K562 (cell line): ENCODE data around the gene SLCO2A1. TPM values are rescaled to one million over a fixed set of nuclear protein-coding genes. Genes with fewer than 3 reads are reported as not detected.

ENCODE experiments used
- ATAC-seq: fragments of 200-7000 bp; cut with Tn5 transposase; 3 replicates; pipeline ENCODE4 v1.9.1; 2020; ENCODE audit warnings: moderate library complexity
- BruUV-seq: library from RNA; stranded (reverse); fragments of 400-500 nt; replicated peaks from 2 replicates; lab custom pipeline; 2021; lab: Mats Ljungman, UMichigan
- CTCF ChIA-PET: fragments of 300-600 bp; formaldehyde crosslinking; extraction: SDS; loops from one replicate; lab custom pipeline; 2021; ENCODE audit warnings: low intra/inter-chr PET ratio; lab: Yijun Ruan, JAX
- POLR2A ChIA-PET: fragments of 300-600, 350-650 bp; sonication (Branson Sonifier 250); formaldehyde crosslinking; extraction: SDS; loops from one replicate; lab custom pipeline; 2021; ENCODE audit warnings: antibody characterized with exemption, inconsistent platforms; lab: Yijun Ruan, JAX
- DNase-seq, 4 experiments: peaks; one replicate each; pipeline versions ENCODE4 v3.0.0 to v3.0.0-alpha.2; 2011 to 2018; ENCODE audit warnings: low spot score in 3 of 4, mixed read lengths in 3 of 4; ENCODE audit errors: extremely low read depth in 1 of 4
- FAIRE-seq: peaks from 2 replicates; lab custom pipeline; 2011; peaks lifted over from hg19 to GRCh38; lab: Jason Lieb, UNC
- H2AFZ ChIP-seq: 2 replicates; pipeline ENCODE4 v1.6.0; 2011; ENCODE audit warnings: low read depth, low read length, control low read depth, inconsistent platforms
- H3K27ac ChIP-seq: fragments of 200-600 bp; 3 replicates; pipeline ENCODE4 v1.8.0; 2011; ENCODE audit warnings: low read depth, mild to moderate bottlenecking, control low read depth, inconsistent platforms, low read length, moderate library complexity, mixed read lengths; ENCODE audit errors: extremely low read depth
- H3K27me3 ChIP-seq, 2 experiments: fragments of 300-600 bp in 1 of 2; 2 replicates in 1 of 2; 3 replicates in 1 of 2; pipeline versions ENCODE4 v1.6.0 to v1.8.0; 2011; ENCODE audit warnings: inconsistent platforms in 2 of 2, low read length in 2 of 2, mild to moderate bottlenecking in 1 of 2, mixed read lengths in 1 of 2, moderate library complexity in 1 of 2; ENCODE audit not compliant: control insufficient read depth in 2 of 2, insufficient read depth in 2 of 2
- H3K36me3 ChIP-seq: fragments of 300-600 bp; 3 replicates; pipeline ENCODE4 v1.8.0; 2011; ENCODE audit warnings: mild to moderate bottlenecking, low read length, inconsistent platforms; ENCODE audit not compliant: control insufficient read depth, insufficient read depth
- H3K4me1 ChIP-seq, 2 experiments: fragments of 200-600 bp in 1 of 2; replicated peaks in 1 of 2; 2 replicates in 1 of 2; 3 replicates in 1 of 2; pipeline versions ENCODE4 v1.5.1 to v1.8.0; 2011; ENCODE audit warnings: inconsistent platforms in 2 of 2, low read length in 2 of 2, mild to moderate bottlenecking in 1 of 2, mixed read lengths in 1 of 2, moderate library complexity in 1 of 2; ENCODE audit not compliant: control insufficient read depth in 2 of 2, insufficient read depth in 2 of 2
- H3K4me2 ChIP-seq: 2 replicates; pipeline ENCODE4 v1.6.1; 2011; ENCODE audit warnings: low read length, control low read depth, inconsistent platforms, mixed read lengths; ENCODE audit not compliant: insufficient read depth
- H3K4me3 ChIP-seq: fragments of 200-600 bp; sonication (generic), shearing (Covaris generic); 2 replicates; pipeline ENCODE4 v1.5.1; 2016; ENCODE audit warnings: control low read depth, inconsistent platforms
- H3K79me2 ChIP-seq: fragments of 200-600 bp; 3 replicates; pipeline ENCODE4 v1.8.0; 2011; ENCODE audit warnings: low read length, inconsistent platforms; ENCODE audit not compliant: control insufficient read depth, insufficient read depth
- H3K9ac ChIP-seq, 2 experiments: 2 replicates each; pipeline versions ENCODE4 v1.6.0 to v1.6.1; 2011; ENCODE audit warnings: low read depth in 2 of 2, low read length in 2 of 2, control low read depth in 1 of 2, inconsistent platforms in 1 of 2, mild to moderate bottlenecking in 1 of 2, mixed read lengths in 1 of 2; ENCODE audit not compliant: insufficient read depth in 1 of 2
- H3K9me1 ChIP-seq: one replicate; pipeline ENCODE4 v1.6.0; 2011; ENCODE audit warnings: inconsistent platforms, mild to moderate bottlenecking, low read length, moderate library complexity; ENCODE audit not compliant: control insufficient read depth, insufficient read depth
- H3K9me3 ChIP-seq: replicated peaks from 2 replicates; pipeline ENCODE4 v1.5.1; 2011; ENCODE audit warnings: low read depth, low read length, inconsistent platforms; ENCODE audit not compliant: control insufficient read depth, insufficient read depth
- H4K20me1 ChIP-seq: replicated peaks from 2 replicates; pipeline ENCODE4 v1.6.1; 2011; ENCODE audit warnings: low read length, inconsistent platforms, mixed read lengths; ENCODE audit not compliant: control insufficient read depth, insufficient read depth
- DDX20 ChIP-seq: fragments of 450-650 bp; IDR thresholded peaks from 2 replicates; pipeline ENCODE4 v1.6.1; 2016; ENCODE audit warnings: missing genetic modification characterization, low read depth, mild to moderate bottlenecking, missing compliant biosample characterization, moderate library complexity
- DNMT1 ChIP-seq: fragments of 450-650 bp; IDR thresholded peaks from 2 replicates; pipeline ENCODE4 v1.6.1; 2016; ENCODE audit warnings: antibody characterized with exemption, mild to moderate bottlenecking
- FOXA1 ChIP-seq: fragments of 450-650 bp; IDR thresholded peaks from 2 replicates; pipeline ENCODE4 v1.6.1; 2016; ENCODE audit warnings: mild to moderate bottlenecking, borderline replicate concordance
- GATAD2B ChIP-seq: fragments of 450-650 bp; IDR thresholded peaks from 2 replicates; pipeline ENCODE4 v1.6.1; 2017; ENCODE audit warnings: mild to moderate bottlenecking, borderline replicate concordance
- KLF1 ChIP-seq: fragments of 450-650 bp; IDR thresholded peaks from 2 replicates; pipeline ENCODE4 v1.6.1; 2016; ENCODE audit warnings: missing genetic modification characterization, missing compliant biosample characterization
- NFXL1 ChIP-seq: fragments of 450-650 bp; formaldehyde crosslinking; IDR thresholded peaks from 2 replicates; pipeline ENCODE4 v1.4.0; 2021; ENCODE audit warnings: mild to moderate bottlenecking
- PHF8 ChIP-seq: fragments of 200-600 bp; sonication (generic); IDR thresholded peaks from 2 replicates; pipeline ENCODE4 v1.6.1; 2012; ENCODE audit warnings: mixed run types, mild to moderate bottlenecking, inconsistent platforms, low read length, moderate library complexity, borderline replicate concordance
- POLR2G ChIP-seq: fragments of 200-400 bp; formaldehyde crosslinking; IDR thresholded peaks from 2 replicates; pipeline ENCODE4 v1.6.1; 2017; ENCODE audit warnings: low read depth, mild to moderate bottlenecking, antibody characterized with exemption, low read length, moderate library complexity
- RAD21 ChIP-seq, 2 experiments: fragments of 250-450 bp in 1 of 2; fragments of 450-650 bp in 1 of 2; sonication (Bioruptor Pico) in 1 of 2; formaldehyde crosslinking in 1 of 2; IDR thresholded peaks in 1 of 2; conservative IDR thresholded peaks in 1 of 2; 2 replicates each; pipeline versions ENCODE4 v1.4.0 to v1.8.0; 2020 to 2022; ENCODE audit warnings: mild to moderate bottlenecking in 2 of 2, moderate library complexity in 1 of 2
- RBFOX2 ChIP-seq: fragments of 200-400 bp; formaldehyde crosslinking; IDR thresholded peaks from 2 replicates; pipeline ENCODE4 v1.6.1; 2017; ENCODE audit warnings: low read depth, mild to moderate bottlenecking, low read length, moderate library complexity
- SIN3B ChIP-seq: fragments of 450-650 bp; IDR thresholded peaks from 2 replicates; pipeline ENCODE4 v1.6.1; 2017; ENCODE audit warnings: low read depth, mild to moderate bottlenecking, moderate library complexity
- SMAD4 ChIP-seq: fragments of 250-450 bp; sonication (Bioruptor Pico); conservative IDR thresholded peaks from 2 replicates; pipeline ENCODE4 v1.8.0; 2021; ENCODE audit warnings: inconsistent platforms, mild to moderate bottlenecking, moderate library complexity
- SRF ChIP-seq, 2 experiments: fragments of 250-450, 450-650 bp in 1 of 2; sonication (Bioruptor Pico) in 1 of 2; sonication (generic) in 1 of 2; formaldehyde crosslinking; IDR thresholded peaks; 2 replicates each; pipeline versions ENCODE4 v1.5.0 to v1.5.1; 2020 to 2022; ENCODE audit warnings: mild to moderate bottlenecking in 1 of 2, missing genetic modification reagents in 1 of 2
- ZBTB7A ChIP-seq: IDR thresholded peaks from 2 replicates; pipeline ENCODE4 v1.6.1; 2011; ENCODE audit warnings: low read depth, mild to moderate bottlenecking, low read length, moderate library complexity, borderline replicate concordance; ENCODE audit not compliant: control insufficient read depth
- ZFX ChIP-seq: sonication (generic); formaldehyde crosslinking; IDR thresholded peaks from 2 replicates; pipeline ENCODE4 v1.8.0; 2022; ENCODE audit warnings: mild to moderate bottlenecking, missing genetic modification reagents, moderate library complexity
- WGBS: fragments of 100-300 bp; shearing (Covaris generic); methylation state at CpG from one replicate; pipeline ENCODE4 v1.1.6; 2016; ENCODE audit warnings: low coverage, mixed read lengths; ENCODE audit not compliant: insufficient coverage; ENCODE audit errors: missing lambda C conversion rate; 5-methylcytosine and 5-hydroxymethylcytosine counted together
- in situ Hi-C: fragments of 300-500 bp; cut with MboI; formaldehyde crosslinking; loops from 4 replicates; pipeline ENCODE4 v1.15.0; 2018; ENCODE audit warnings: inconsistent platforms, mixed read lengths
- intact Hi-C: fragments of 100-400 bp; cut with micrococcal nuclease; formaldehyde crosslinking; loops from 2 replicates; pipeline ENCODE4 v1.14.2; 2022
- polyA plus RNA-seq, 8 experiments: library from polyadenylated mRNA; depleted of rRNA in 4 of 8; stranded (reverse) in 5 of 8; unstranded in 3 of 8; fragments of >200 nt; fragmentation: Nextera tagmentation in 2 of 8; fragmentation: Illumina TruSeq in 1 of 8; extraction: Ambion mirVana in 2 of 8; extraction: Trizol in 1 of 8; gene quantifications; 2 replicates each; pipeline versions ENCODE4 v1.2.1 to v1.2.3, GENCODE V29; 2011 to 2014; ENCODE audit warnings: inconsistent platforms in 1 of 8, missing spikeins in 1 of 8
- total RNA-seq, 7 experiments: library from RNA; depleted of rRNA in 6 of 7; stranded (reverse); fragments of >200 nt in 6 of 7; fragmentation: Illumina TruSeq in 2 of 7; extraction: Trizol in 2 of 7; gene quantifications; 2 replicates each; pipeline versions ENCODE4 v1.2.1 to v1.2.3, GENCODE V29; 2011 to 2021; ENCODE audit warnings: low replicate concordance in 1 of 7
- TF ChIP-seq, protein P1 (sequence below), 2 experiments: IDR thresholded peaks; 2 replicates each; pipeline ENCODE4 v1.6.1; 2012; ENCODE audit warnings: improper control_type of control experiment in 2 of 2, low read depth in 2 of 2, low read length in 2 of 2, borderline replicate concordance in 1 of 2
- TF ChIP-seq, protein P2 (sequence below): IDR thresholded peaks from 2 replicates; pipeline ENCODE4 v1.6.1; 2011; ENCODE audit not compliant: insufficient read length; ENCODE audit errors: extremely low read depth

SLCO2A1 gene
- total and polyA plus RNA-seq, 9 of the 15 experiments (the other 6 are each of a cell fraction or from before 2014, with no cell fraction given), result 0.16 to 1.0 TPM; not detected in 7

GRCh38 chr3:133927540-133928066, 102.1 kb downstream of the SLCO2A1 start:
- CTCF ChIA-PET, result interaction anchor here (0.8 to 3.3 kb wide), 2 partner anchors 109 to 264 kb away, joined by 3 to 24 read pairs; no protein-coding TSS in a partner anchor
- Histone ChIP-seq H4K20me1 (no peaks in the 10 kb centered on the region; the same call in 1 of the 2 replicates), H3K79me2 (no peaks in the 10 kb centered on the region), H3K4me1 (peaks cover 0 to 16% of the 10 kb centered on the region in 2 experiments; a peak in 3 of 5 replicates), H3K27me3 (peaks cover 3 to 25% of the 10 kb centered on the region in 2 experiments; a peak in 4 of 5 replicates), H2AFZ (peak overlapping the region; percentile 91), H3K36me3 (no peaks in the 10 kb centered on the region), H3K4me2 (peak overlapping the region; percentile 72), H3K27ac (no peak overlapping the region), H3K9me1 (no peaks in the 10 kb centered on the region), H3K9me3 (no peaks in the 10 kb centered on the region), H3K9ac (peak overlapping the region; percentile 46 to 84; a peak in 3 of 4 replicates), H3K4me3 (peak overlapping the region; percentile 40)
- FAIRE-seq (peak; percentile 26), ATAC-seq (peak; percentile 92), DNase-seq (peak; percentile 70 to 94 (median 90))
- no TSS peak for BruUV-seq
- 3% methylated on average over 12 of the region's 51 CpGs for WGBS
- intact Hi-C loops, result loop anchor here (1.0 to 10.0 kb wide), 3 partner anchors 95 to 1203 kb away; partner anchors contain the start of gene NPHP3
- POLR2A ChIA-PET, result interaction anchor here (1.2 kb wide), 1 partner anchor 127 kb away, joined by 3 read pairs; no protein-coding TSS in a partner anchor
- in situ Hi-C loops, result loop anchor here (5.0 kb wide), 1 partner anchor 105 kb away; no protein-coding TSS in a partner anchor
- TF ChIP-seq DDX20 (no peak), NFXL1 (no peak), ZBTB7A (peak; percentile 94; the same call in 1 of the 2 replicates), DNMT1 (no peak), SIN3B (0 out of 2 replicates have a peak, but pooled peaks have one; percentile 29), ZFX (CRISPR knock-in tag) (peak; percentile 34; the same call in 1 of the 2 replicates), POLR2G (peak; percentile 60), KLF1 (tag) (peak; percentile 59; the same call in 1 of the 2 replicates), FOXA1 (no peak), RBFOX2 (0 out of 2 replicates have a peak, but pooled peaks have one; percentile 40), SMAD4 (CRISPR knock-in tag) (0 out of 2 replicates have a peak, but pooled peaks have one; percentile 23), PHF8 (peak; percentile 25; the same call in 1 of the 2 replicates), GATAD2B (peak; percentile 94), SRF (CRISPR knock-in tag; IDR thresholded peaks at IDR 0.05) (no peak), RAD21 (CRISPR knock-in tag; conservative IDR thresholded peaks at IDR 0.05 in 1 of 2, IDR thresholded peaks at IDR 0.05 in 1 of 2) (peak; percentile 51 to 77)
- TF ChIP-seq, protein P1, sequence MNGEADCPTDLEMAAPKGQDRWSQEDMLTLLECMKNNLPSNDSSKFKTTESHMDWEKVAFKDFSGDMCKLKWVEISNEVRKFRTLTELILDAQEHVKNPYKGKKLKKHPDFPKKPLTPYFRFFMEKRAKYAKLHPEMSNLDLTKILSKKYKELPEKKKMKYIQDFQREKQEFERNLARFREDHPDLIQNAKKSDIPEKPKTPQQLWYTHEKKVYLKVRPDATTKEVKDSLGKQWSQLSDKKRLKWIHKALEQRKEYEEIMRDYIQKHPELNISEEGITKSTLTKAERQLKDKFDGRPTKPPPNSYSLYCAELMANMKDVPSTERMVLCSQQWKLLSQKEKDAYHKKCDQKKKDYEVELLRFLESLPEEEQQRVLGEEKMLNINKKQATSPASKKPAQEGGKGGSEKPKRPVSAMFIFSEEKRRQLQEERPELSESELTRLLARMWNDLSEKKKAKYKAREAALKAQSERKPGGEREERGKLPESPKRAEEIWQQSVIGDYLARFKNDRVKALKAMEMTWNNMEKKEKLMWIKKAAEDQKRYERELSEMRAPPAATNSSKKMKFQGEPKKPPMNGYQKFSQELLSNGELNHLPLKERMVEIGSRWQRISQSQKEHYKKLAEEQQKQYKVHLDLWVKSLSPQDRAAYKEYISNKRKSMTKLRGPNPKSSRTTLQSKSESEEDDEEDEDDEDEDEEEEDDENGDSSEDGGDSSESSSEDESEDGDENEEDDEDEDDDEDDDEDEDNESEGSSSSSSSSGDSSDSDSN (IDR thresholded peaks at IDR 0.05; ENCODE audit: borderline replicate concordance in 1 of 2, low read depth in 2 of 2, low read length in 2 of 2), result 0 out of 4 replicates have a peak, but pooled peaks of 1 of the 2 experiments have one; percentile 13
- TF ChIP-seq, protein P2, sequence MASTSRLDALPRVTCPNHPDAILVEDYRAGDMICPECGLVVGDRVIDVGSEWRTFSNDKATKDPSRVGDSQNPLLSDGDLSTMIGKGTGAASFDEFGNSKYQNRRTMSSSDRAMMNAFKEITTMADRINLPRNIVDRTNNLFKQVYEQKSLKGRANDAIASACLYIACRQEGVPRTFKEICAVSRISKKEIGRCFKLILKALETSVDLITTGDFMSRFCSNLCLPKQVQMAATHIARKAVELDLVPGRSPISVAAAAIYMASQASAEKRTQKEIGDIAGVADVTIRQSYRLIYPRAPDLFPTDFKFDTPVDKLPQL, result no peak
